ENCODE data around the gene VTI1A. TPM values are rescaled to one million over a fixed set of nuclear protein-coding genes. Genes with fewer than 3 reads are reported as not detected.

The VTI1A gene
- total RNA-seq, 4 donors from 2014 or later: 43.5 to 80.4 (median 62.3) TPM

DNA sequence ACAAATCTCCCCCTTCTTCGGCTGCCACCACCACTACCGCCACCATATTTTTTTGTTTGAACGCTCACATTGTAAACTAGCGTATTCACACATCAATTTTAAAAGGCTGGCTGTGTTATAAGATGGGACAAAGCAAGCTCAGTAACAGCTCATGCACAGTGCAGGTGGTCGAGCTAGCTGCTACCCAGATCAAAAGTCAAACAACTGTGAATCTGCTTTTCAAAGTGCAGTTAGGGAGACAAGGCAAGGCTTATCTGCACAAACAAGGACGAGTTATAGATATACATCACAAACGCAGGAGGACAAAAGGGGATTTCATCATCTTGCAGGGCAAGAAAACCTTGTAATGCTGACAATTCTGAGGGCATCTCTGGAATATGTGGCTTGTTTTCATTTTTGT is 231.6 kb downstream of the VTI1A start:
- TF ChIP-seq, protein P1, sequence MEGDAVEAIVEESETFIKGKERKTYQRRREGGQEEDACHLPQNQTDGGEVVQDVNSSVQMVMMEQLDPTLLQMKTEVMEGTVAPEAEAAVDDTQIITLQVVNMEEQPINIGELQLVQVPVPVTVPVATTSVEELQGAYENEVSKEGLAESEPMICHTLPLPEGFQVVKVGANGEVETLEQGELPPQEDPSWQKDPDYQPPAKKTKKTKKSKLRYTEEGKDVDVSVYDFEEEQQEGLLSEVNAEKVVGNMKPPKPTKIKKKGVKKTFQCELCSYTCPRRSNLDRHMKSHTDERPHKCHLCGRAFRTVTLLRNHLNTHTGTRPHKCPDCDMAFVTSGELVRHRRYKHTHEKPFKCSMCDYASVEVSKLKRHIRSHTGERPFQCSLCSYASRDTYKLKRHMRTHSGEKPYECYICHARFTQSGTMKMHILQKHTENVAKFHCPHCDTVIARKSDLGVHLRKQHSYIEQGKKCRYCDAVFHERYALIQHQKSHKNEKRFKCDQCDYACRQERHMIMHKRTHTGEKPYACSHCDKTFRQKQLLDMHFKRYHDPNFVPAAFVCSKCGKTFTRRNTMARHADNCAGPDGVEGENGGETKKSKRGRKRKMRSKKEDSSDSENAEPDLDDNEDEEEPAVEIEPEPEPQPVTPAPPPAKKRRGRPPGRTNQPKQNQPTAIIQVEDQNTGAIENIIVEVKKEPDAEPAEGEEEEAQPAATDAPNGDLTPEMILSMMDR (IDR thresholded peaks at IDR 0.05): no peak
- DNase-seq (ENCODE audit: low spot score): no peak
- no peak for ATAC-seq (ENCODE audit: low FRiP score)

DNA sequence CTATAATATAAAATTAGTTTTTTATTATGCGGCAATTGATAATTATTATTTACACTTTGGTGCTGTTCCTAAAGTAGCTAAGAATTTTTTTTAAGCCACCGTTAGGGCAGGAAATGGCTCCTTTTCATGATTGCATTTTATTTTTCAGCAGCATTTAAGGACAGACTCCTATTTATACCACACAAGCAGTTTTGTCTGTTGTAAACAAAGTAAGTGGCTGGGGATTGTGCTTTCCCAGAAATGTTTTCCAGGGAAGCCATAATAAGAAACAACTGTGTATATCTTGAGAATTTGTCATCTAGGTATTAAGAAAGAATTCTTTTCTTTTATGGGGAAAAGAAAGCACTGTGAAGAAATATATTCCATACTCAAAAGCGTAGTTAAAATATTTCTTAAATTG is 232.0 kb downstream of the VTI1A start:
- DNase-seq (ENCODE audit: low spot score): no peak
- ATAC-seq (ENCODE audit: low FRiP score): no peak
- TF ChIP-seq, protein P1 (IDR thresholded peaks at IDR 0.05): no peak

DNA sequence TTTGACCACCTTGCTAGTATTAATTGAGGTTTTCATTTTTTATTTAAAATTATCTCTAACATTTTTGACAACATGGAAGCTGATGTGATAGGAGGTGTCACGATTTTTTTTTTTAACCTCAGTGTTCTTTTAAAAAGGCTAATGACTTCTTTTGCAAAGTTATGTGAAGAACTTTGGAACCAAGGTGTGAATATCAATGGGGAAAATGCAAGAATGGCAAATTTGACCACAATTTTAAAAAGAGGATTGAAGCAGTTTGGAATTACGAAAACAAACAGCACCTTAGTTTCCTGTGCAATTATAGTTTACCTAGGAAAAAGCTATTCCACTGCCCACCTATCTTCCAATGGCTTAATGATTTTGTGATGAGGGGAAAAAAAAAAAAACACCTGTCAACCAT is 232.4 kb downstream of the VTI1A start:
- DNase-seq (ENCODE audit: low spot score) (no peak), ATAC-seq (ENCODE audit: low FRiP score) (no peak)

DNA sequence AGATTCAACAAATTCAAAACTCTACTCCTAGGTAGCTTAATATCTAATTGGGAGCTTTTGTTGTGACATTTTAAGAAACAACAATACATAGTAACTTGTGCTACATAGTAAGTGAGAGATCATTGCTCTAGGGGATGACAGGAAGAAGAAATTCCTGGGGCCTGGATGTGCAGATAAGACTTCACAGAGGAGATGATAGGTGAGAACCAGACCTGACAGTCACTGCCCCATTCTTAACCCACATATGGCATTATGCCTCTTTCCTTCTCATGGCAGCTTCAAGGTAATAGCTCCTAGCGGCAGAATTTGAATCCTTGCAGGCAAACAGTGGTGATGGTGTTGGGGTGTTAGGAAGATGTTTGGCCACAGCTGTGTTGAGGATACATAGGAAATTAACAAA is 233.6 kb downstream of the VTI1A start:
- TF ChIP-seq, protein P1 (IDR thresholded peaks at IDR 0.05): no peak
- ATAC-seq (ENCODE audit: low FRiP score) (no peak), DNase-seq (ENCODE audit: low spot score) (no peak)

More for the DNA sequence above, 232.4 kb downstream of the VTI1A start:
- TF ChIP-seq, protein P1 (IDR thresholded peaks at IDR 0.05): no peak

DNA sequence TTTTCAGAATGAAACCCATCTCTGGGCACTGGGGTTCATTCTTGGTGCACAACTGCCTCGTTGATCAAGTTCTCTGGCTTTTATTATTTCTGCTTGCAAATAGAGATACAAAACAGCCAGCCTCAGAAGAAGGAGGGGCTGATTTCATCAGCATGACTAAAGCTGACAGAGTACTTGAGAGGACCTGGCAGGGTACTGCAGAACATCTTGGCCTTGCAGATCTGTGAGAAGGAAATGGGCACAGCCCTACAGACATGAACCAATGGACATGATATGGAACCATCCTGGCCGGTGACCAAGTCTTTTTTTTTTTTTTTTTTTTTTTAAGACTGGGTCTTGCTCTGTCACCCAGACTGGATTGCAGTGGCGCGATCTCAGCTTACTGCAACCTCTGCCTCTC is 240.6 kb downstream of the VTI1A start:
- TF ChIP-seq, protein P1 (IDR thresholded peaks at IDR 0.05): no peak
- DNase-seq (ENCODE audit: low spot score) (no peak), ATAC-seq (ENCODE audit: low FRiP score) (peak; percentile 54)

DNA sequence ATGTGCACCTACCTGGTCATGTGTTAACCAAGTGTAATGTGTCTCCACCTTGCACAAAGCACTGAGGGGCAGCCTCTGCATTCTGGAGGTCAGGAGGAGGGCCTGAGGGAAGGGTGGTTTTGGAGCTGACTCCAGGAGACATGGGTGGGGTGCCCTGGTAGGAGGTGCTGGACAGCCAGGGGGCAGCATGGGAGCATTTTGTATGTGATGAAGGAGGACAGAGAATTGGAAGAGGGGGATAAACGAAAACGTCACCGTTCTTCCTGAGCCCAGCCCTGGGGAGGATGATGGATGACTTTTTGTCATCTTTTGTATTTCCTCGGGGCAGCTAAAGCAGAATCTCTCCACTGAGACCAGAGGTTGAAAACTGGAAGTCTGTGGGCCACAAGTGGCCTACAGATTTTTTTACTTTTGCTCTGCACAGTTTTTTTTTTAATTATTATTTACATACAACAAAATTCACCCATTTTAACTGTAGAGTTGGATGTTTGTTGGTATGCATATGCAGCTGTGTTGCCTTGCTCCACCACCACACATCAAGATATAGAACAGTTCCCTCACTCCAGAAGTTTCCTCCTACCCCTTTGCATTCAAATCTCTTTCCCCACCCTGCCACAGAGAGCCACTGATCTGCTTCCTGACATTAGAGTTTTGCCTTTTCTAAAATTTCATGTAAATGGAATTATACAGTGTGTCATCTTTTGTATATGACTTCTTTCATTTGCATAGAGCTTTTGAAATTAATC is 242.5 kb downstream of the VTI1A start:
- ATAC-seq (ENCODE audit: low FRiP score): no peak
- no peak for DNase-seq (ENCODE audit: low spot score)
- TF ChIP-seq, protein P1 (IDR thresholded peaks at IDR 0.05): no peak

DNA sequence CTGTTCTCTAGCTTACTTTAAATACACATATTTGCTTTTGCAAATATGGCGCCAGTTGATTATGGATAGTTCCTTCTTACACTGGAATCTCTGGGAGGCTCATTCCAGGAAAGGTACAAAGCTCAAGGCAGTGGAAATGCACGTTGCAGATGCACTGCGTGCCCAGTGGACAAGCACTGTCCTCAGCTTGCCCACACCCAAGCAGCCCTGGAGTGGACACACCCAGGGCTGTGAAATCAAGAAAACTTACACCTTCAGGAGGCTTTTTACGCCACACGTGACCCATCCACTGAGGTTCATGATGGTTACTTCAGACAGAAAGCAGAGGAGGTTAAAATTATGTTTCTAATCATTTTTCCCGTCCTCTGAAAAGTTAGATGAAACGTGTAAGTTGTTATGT is 248.5 kb downstream of the VTI1A start:
- TF ChIP-seq, protein P1 (IDR thresholded peaks at IDR 0.05): no peak
- DNase-seq (ENCODE audit: low spot score): no peak
- ATAC-seq (ENCODE audit: low FRiP score): no peak
